ENCODE measurements around the gene CTAG2.
"Not testable (repeated sequence)": the region's sequence is repeated elsewhere in the genome, so short reads cannot be mapped to it uniquely, and the experiment has no call there.

Gene CTAG2

GRCh38 chrX:154653413-154653812 lies at the start of gene CTAG2:
Gene CTAG2, minus strand, starts transcription at chrX:154653579. Its CDS starts 64 bp downstream, at chrX:154653515.
- DNase-seq, result not testable (repeated sequence)

- DNase-seq, result no peak
Observed at GRCh38 chrX:154698630-154699248, 45.4 kb upstream of the CTAG2 start.

DNA sequence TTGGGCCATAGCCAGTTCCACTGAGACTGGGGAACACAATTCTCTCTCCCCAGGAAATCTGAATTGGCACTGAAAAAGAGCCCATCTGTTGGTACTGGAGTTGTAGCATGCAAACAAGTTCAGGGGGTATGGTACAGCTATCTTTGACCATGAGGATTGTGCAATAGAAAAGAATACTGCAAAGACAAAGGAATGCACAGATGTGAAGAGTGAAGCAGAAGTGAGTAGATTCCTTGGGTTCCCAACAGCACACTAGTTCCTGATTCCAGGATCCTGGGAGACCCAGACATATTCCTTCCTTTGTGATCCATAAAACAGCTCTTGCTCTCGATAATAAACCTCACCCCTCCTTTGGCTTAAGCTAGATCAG lies 43.3 kb upstream of the CTAG2 start:
- DNase-seq, result no peak

- no peak for DNase-seq
Observed at GRCh38 chrX:154695911-154696675, 42.7 kb upstream of the CTAG2 start.

DNA sequence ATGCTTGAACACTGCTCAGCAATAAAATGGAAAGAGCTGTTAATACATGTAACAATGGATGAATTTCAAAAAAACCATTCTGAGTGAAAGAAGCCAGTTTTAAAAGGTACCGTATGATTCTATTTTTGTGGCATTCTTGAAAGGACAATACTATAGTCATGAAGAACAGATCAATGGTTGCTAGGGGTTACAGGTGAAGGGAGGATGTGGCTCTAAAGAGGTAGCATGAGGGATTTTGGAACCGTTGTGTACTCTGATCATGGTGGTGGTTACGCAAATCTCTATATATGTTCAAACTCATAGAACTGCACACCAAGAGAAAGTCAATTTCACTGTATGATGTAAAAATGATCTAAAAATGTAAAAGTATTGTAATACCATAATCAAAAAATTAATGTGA lies 40.0 kb upstream of the CTAG2 start:
- no peak for DNase-seq

DNA sequence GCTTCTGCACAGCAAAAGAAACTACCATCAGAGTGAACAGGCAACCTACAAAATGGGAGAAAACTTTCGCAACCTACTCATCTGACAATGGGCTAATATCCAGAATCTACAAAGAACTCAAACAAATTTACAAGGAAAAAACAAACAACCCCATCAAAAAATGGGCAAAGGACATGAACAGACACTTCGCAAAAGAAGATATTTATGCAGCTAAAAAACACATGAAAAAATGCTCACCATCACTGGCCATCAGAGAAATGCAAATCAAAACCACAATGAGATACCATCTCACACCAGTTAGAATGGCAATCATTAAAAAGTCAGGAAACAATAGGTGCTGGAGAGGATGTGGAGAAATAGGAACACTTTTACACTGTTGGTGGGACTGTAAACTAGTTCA lies 37.1 kb upstream of the CTAG2 start:
- not testable (repeated sequence) for DNase-seq

DNA sequence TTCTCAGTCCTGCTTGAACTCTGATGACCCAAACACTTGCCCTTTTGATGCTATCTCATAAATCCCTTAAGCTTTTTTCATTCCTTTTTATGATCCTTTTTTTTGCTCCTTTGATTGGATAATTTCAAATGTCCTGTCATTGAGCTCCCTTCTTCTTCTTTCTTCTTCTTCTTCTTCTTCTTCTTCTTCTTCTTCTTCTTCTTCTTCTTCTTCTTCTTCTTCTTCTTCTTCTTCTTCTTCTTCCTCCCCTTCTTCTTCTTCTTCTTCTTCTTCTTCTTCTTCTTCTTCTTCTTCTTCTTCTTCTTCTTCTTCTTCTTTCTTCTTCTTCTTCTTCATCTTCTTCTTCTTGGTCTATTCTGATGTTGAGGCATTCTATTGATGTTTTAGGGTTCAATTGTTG lies 18.7 kb upstream of the CTAG2 start:
- not testable (repeated sequence) for DNase-seq

DNA sequence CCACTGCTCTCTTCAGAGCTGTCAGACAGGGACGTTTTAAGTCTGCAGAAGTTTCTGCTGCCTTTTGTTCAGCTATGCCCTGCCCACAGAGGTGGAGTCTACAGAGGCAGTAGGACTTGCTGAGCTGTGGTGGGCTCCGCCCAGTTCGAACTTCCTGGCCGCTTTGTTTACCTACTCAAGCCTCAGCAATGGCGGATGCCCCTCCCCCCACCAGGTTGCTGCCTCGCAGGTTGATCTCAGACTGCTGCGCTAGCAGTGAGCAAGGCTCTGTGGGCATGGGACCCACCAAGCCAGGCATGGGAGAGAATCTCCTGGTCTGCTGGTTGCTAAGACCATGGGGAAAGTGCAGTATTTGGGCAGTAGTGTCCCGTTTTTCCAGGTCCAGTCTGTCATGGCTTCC lies 17.5 kb upstream of the CTAG2 start:
- DNase-seq, result not testable (repeated sequence)

- no peak for DNase-seq
Observed at GRCh38 chrX:154661899-154662298, 8.5 kb upstream of the CTAG2 start.

- no peak for DNase-seq
Observed at GRCh38 chrX:154661170-154661569, 7.8 kb upstream of the CTAG2 start.

GRCh38 chrX:154660541-154660940 lies 7.2 kb upstream of the CTAG2 start:
- DNase-seq, result no peak

DNA sequence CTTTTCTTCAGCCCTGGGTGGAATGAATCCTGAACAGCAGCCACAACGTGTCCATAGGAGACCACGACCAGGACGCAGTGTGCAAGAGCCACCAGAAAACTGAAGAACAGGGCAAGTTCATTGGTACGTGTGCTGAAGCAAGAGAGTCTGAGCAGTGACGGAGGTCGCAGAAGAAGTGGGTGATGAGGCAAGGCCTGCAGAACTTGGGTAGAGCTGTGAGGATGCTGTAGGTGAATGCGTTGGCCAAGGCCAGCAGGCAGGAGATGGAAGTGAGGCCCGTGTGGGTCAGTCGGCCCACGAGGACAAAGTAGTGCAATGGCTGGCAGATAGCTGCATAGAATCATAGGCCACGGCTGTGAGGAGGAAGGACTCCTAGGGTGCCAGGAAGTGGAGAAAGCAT lies 5.6 kb upstream of the CTAG2 start:
- no peak for DNase-seq

- DNase-seq, result no peak
Observed at GRCh38 chrX:154658187-154658586, 4.8 kb upstream of the CTAG2 start.

- DNase-seq, result no peak
Observed at GRCh38 chrX:154657226-154657805, 3.9 kb upstream of the CTAG2 start.

DNA sequence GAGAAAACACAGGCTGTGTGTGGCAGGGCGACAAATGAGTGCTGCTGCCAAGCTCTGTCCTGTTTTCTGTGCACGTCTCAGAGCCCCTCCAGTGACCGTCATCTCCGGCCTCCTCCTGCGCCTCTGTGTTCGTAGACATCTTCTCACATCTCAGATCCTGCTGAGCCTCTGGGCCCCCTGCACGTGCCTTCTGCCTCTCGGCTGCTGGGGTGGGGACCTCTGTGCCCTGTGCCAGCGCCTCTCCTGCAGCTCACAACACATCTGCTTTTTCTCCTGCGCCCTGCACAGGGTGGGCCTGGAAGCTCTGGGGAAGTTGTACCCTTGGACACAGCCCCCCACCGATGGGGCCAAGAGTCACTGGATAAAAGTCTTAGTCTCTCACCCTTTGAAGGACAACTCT lies 2.4 kb upstream of the CTAG2 start:
- no peak for DNase-seq

DNA sequence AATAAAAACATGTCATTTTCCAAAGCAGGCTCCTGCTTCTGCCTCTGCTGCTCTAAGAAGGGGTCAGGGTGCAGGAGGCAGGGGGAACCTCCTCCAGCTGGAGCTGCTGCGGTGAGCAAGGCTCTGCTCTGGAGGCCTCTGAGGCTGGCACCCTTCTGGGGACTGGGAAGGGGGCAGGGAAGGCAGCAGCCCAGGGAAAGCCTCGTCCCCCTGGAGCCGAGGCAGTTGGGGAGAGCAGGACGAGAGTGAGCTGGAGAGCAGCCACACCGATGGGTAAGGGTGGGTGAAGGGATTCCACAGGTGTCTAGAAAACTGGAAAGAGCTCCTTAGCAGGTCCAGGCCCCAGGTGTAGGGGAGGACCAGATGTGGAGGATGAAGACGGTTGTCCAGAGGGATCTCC lies 2.0 kb upstream of the CTAG2 start:
- no peak for DNase-seq

DNA sequence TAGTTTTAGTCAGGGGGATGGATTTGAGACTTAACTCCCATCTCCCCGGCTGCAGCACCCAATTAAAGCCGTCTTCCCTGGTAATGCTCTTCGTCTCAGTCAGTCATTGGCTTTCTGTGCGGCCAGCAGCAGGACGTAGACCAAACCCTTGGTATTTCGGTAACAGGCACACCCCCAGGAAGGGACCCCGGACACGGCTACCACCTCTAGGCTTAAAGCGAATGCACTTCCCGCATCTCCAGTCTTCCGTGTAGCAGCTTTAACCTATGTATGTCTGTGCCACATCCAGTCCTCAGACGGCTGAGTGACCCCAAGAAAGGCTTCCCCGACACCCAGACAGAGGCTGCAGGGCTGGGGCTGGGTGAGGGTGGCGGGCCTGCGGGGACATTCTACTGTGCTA lies 1.5 kb upstream of the CTAG2 start:
- no peak for DNase-seq

GRCh38 chrX:154654372-154654771 lies 993 bp upstream of the CTAG2 start:
- no peak for DNase-seq

DNA sequence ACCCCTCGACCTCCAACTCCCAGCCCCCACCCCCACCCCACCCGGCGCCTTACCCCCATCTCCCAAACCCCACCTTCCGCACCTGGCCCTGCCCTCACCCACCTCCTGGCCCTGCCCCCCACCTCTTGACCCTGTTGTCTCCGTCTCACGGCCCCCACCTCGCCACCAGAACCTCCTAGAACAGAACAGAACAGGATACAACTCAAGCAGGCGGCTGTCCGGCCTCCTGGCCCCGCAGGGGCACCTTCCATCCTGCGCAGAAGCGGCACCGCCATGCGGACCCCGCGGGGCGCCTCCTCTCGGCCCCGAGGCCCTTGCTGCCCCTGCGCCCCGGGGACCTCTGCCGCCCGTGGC lies 354 bp downstream of the CTAG2 start:
- DNase-seq, result no peak

- DNase-seq, result no peak
Observed at GRCh38 chrX:154652311-154653047, 900 bp downstream of the CTAG2 start.

- no peak for DNase-seq
Observed at GRCh38 chrX:154650221-154650510, 3.2 kb downstream of the CTAG2 start.

DNA sequence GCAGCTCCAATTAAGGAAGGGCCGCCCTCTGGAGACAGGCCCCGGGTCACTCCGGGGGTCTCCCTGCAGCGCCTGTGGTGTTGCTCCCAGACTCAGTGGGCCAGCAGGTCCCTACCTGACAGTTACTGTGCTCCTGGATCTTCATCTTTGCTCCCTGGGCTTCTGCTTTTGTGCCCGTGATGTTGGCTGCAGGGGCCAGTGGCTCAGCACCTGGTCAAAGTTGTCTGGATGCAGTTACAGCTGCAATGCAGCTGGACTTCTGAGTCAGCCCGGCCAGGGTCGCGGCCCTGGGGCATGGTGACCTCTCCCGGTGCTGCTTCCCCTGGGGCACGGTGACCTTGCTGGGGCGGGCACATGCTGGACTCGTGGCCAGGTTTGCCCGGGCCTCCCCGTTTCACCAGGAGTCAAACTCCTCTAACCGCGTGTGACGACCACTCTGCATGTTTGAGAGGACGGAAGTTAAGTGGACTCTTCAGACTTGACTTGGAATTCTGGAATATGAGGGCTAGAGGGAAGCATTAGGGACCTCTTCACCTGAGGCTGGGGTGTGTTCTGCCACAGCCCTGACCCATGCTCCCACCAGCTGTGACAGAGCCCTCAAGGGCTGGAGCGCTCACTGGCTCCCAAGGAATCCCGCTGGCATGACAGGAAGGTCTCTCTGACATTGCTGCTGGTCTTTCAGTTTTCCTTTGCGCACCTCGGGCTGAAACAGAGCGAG lies 3.7 kb downstream of the CTAG2 start:
- no peak for DNase-seq

- no peak for DNase-seq
Observed at GRCh38 chrX:154648931-154649330, 4.4 kb downstream of the CTAG2 start.
